Measurements from ENCODE around the gene PPP3CA. TPM values are rescaled to one million over a fixed set of nuclear protein-coding genes. Genes with fewer than 3 reads are reported as not detected.
A peak's percentile ranks its signal among the peaks of the same experiment; 100 is the strongest.

Gene PPP3CA
- total RNA-seq, 2 experiments from 2014 or later: 12.9 to 13.8 TPM

DNA sequence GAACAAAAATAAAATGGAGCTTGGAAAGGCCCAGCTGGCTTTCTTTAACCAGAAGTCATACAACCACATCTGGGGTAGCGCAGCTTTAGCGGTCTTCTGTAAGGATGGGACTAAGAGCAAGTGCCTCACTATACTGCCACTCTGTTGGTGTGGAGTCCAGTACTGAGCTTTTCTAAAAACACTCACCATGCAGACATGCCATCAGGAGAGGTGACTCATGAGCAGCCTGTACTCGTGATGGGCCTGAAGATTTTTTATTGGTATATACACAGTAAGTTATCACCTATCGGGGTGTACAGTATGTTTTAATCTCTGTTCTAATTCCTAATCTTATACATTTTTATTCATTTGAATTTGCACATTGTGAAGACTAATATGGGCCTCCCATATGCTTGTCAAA, 9.6 kb downstream of the PPP3CA start:
- POLR2A ChIA-PET: interaction anchor here (1.0 to 2.2 kb wide), 3 partner anchors 9 to 11 kb away, joined by 3 to 16 read pairs (median 6); partner anchors contain the start of gene PPP3CA
- Histone ChIP-seq H3K9me3 (ENCODE audit: control insufficient read depth in 1 of 2, insufficient read depth in 1 of 2, low read length in 2 of 2) (no peaks in the 10 kb centered on the region), H3K4me1 (ENCODE audit: insufficient read depth, low read length) (peaks cover 10% of the 10 kb centered on the region), H3K36me3 (ENCODE audit: insufficient read depth, low read length) (no peaks in the 10 kb centered on the region), H3K27ac (ENCODE audit: low read depth in 1 of 2, low read length in 2 of 2) (no peak overlapping the region), H3K27me3 (ENCODE audit: control insufficient read depth in 1 of 2, insufficient read depth in 2 of 2, low read length in 2 of 2) (no peaks in the 10 kb centered on the region), H3K4me3 (ENCODE audit: low read length) (no peak overlapping the region)
- Mint-ChIP-seq H3K27me3 (no peaks in the 10 kb centered on the region), H3K9me3 (no peaks in the 10 kb centered on the region), H3K4me1 (ENCODE audit: low read depth) (peaks cover 76% of the 10 kb centered on the region), H3K27ac (no peak overlapping the region), H3K4me3 (no peak overlapping the region), H3K36me3 (ENCODE audit: low read depth) (no peaks in the 10 kb centered on the region)
- CTCF ChIA-PET: interaction anchor here (1.0 kb wide), 2 partner anchors 10 to 17 kb away, joined by 3 to 5 read pairs; partner anchors contain the start of gene PPP3CA
- DNase-seq (peak in 2 of 14 experiments; percentile 20), ATAC-seq (ENCODE audit: poor library complexity) (no peak)
- TF ChIP-seq, protein P1, sequence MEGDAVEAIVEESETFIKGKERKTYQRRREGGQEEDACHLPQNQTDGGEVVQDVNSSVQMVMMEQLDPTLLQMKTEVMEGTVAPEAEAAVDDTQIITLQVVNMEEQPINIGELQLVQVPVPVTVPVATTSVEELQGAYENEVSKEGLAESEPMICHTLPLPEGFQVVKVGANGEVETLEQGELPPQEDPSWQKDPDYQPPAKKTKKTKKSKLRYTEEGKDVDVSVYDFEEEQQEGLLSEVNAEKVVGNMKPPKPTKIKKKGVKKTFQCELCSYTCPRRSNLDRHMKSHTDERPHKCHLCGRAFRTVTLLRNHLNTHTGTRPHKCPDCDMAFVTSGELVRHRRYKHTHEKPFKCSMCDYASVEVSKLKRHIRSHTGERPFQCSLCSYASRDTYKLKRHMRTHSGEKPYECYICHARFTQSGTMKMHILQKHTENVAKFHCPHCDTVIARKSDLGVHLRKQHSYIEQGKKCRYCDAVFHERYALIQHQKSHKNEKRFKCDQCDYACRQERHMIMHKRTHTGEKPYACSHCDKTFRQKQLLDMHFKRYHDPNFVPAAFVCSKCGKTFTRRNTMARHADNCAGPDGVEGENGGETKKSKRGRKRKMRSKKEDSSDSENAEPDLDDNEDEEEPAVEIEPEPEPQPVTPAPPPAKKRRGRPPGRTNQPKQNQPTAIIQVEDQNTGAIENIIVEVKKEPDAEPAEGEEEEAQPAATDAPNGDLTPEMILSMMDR (IDR thresholded peaks at IDR 0.05): no peak
- intact Hi-C loops (cut with DNase I, micrococcal nuclease): no loop called here

DNA sequence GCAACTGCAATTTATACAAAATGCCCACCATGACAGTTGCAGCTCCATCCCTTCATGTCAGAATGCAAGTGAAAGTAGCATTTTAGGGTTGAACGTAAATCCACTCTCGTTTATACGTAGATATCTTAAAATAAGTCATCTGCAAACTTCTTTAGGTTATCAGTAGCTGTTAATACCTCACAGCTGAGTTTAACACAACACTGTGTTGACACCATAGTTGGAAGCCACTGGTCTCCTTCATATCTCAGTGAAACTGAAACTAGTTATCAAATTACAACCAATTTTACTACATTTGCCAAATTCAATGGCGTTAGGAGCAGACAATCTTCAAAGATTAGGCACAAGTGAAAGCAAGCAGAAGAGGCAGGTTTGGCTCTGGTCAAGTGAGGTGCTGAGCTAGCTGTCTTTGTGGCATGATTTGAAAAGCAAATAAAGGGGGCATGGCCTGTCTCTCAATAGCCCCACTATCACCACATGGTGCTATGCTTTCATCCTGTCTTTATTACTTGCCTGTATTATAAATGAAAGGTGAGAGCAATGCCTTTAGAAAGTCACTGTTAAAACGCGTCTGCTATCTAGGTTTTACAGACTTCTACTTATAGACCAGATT, 12.3 kb downstream of the PPP3CA start:
- Mint-ChIP-seq H3K9me3 (no peaks in the 10 kb centered on the region), H3K27me3 (no peaks in the 10 kb centered on the region), H3K36me3 (ENCODE audit: low read depth) (no peaks in the 10 kb centered on the region), H3K4me3 (no peak overlapping the region), H3K4me1 (ENCODE audit: low read depth) (peaks cover 70% of the 10 kb centered on the region), H3K27ac (no peak overlapping the region)
- H3K27me3 ChIP-seq (ENCODE audit: control insufficient read depth in 1 of 2, insufficient read depth in 2 of 2, low read length in 2 of 2): no peaks in the 10 kb centered on the region
- peak in 1 of 14 experiments; percentile 42 for DNase-seq
- TF ChIP-seq, protein P1 (IDR thresholded peaks at IDR 0.05): no peak
- intact Hi-C loops (cut with DNase I, micrococcal nuclease): no loop called here
- H3K36me3 ChIP-seq (ENCODE audit: insufficient read depth, low read length): no peaks in the 10 kb centered on the region
- no peaks in the 10 kb centered on the region for H3K9me3 ChIP-seq (ENCODE audit: control insufficient read depth in 1 of 2, insufficient read depth in 1 of 2, low read length in 2 of 2)
- H3K4me1 ChIP-seq (ENCODE audit: insufficient read depth, low read length): peaks cover 10% of the 10 kb centered on the region
- H3K27ac ChIP-seq (ENCODE audit: low read depth in 1 of 2, low read length in 2 of 2): no peak overlapping the region
- ChIA-PET CTCF (no interaction called here), POLR2A (no interaction called here)
- ATAC-seq (ENCODE audit: poor library complexity): no peak
- H3K4me3 ChIP-seq (ENCODE audit: low read length): no peak overlapping the region

DNA sequence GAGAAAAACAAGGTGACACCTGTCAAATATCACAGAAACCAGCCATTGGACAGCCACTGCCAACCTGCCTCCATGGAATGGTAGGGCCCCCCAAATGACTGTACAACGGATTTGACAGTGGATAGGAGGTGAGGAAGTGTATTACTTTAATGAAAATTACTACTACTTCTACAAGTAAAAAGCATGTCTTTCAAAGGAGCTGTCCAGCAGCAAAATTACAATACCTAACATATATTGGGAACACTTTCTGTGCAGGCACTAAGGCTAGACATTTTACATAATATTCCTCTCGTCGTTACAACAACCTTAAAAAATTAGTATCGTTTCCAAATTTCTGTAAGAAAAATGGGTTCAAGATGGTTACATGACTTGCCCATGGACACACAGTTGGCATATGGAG, 14.9 kb downstream of the PPP3CA start:
- Mint-ChIP-seq H3K4me3 (no peak overlapping the region), H3K36me3 (ENCODE audit: low read depth) (no peaks in the 10 kb centered on the region), H3K9me3 (no peaks in the 10 kb centered on the region), H3K4me1 (ENCODE audit: low read depth) (peaks cover 68% of the 10 kb centered on the region), H3K27me3 (no peaks in the 10 kb centered on the region), H3K27ac (no peak overlapping the region)
- H3K4me1 ChIP-seq (ENCODE audit: insufficient read depth, low read length): peaks cover 21% of the 10 kb centered on the region
- H3K27me3 ChIP-seq (ENCODE audit: control insufficient read depth in 1 of 2, insufficient read depth in 2 of 2, low read length in 2 of 2): no peaks in the 10 kb centered on the region
- no peak for ATAC-seq (ENCODE audit: poor library complexity)
- no peaks in the 10 kb centered on the region for H3K9me3 ChIP-seq (ENCODE audit: control insufficient read depth in 1 of 2, insufficient read depth in 1 of 2, low read length in 2 of 2)
- CTCF ChIA-PET: interaction anchor here (0.7 to 1.5 kb wide), 4 partner anchors 9 to 101 kb away, joined by 3 to 4 read pairs (median 4); partner anchors contain the start of gene PPP3CA
- intact Hi-C loops (cut with DNase I, micrococcal nuclease): no loop called here
- no peaks in the 10 kb centered on the region for H3K36me3 ChIP-seq (ENCODE audit: insufficient read depth, low read length)
- POLR2A ChIA-PET: interaction anchor here (0.9 to 1.8 kb wide), 2 partner anchors 13 to 118 kb away, joined by 3 to 7 read pairs; no protein-coding TSS in a partner anchor
- TF ChIP-seq, protein P1 (IDR thresholded peaks at IDR 0.05): no peak
- DNase-seq: no peak
- H3K4me3 ChIP-seq (ENCODE audit: low read length): no peak overlapping the region
- no peak overlapping the region for H3K27ac ChIP-seq (ENCODE audit: low read depth in 1 of 2, low read length in 2 of 2)

Measured in CD4-positive, alpha-beta T cell (primary cell).